AG04450 (cell line): Measurements from ENCODE around the gene ESRRG. TPM values are rescaled to one million over a fixed set of nuclear protein-coding genes. Genes with fewer than 3 reads are reported as not detected.
A peak's percentile ranks its signal among the peaks of the same experiment; 100 is the strongest.
"Not testable (repeated sequence)": the region's sequence is repeated elsewhere in the genome, so short reads cannot be mapped to it uniquely, and the experiment has no call there.

Experiments used
- CTCF ChIA-PET: fragments of 300-600, 350-600 bp; formaldehyde crosslinking; extraction: SDS; loops from one replicate; lab custom pipeline; 2022; ENCODE audit warnings: antibody characterized with exemption, inconsistent platforms; lab: Charles Lee
- POLR2A ChIA-PET: fragments of 350-600 bp; formaldehyde crosslinking; extraction: SDS; loops from one replicate; lab custom pipeline; 2021; ENCODE audit warnings: antibody characterized with exemption, inconsistent platforms; lab: Yijun Ruan, JAX
- DNase-seq: peaks from one replicate; pipeline ENCODE4 v3.0.0-alpha.2; 2011; ENCODE audit warnings: low read depth, low spot score
- H3K27ac ChIP-seq: one replicate; pipeline ENCODE4 v1.5.1; 2012; ENCODE audit warnings: low read depth, low read length, control low read depth
- H3K27me3 ChIP-seq: one replicate; pipeline ENCODE4 v1.6.0; 2012; ENCODE audit warnings: low read length; ENCODE audit not compliant: control insufficient read depth, insufficient read depth
- H3K4me3 ChIP-seq: 2 replicates; pipeline ENCODE4 v1.5.1; 2011; ENCODE audit warnings: mild to moderate bottlenecking, low read depth, low read length, control low read depth
- H3K9me3 ChIP-seq: 2 replicates; pipeline ENCODE4 v1.5.1; 2012; ENCODE audit warnings: low read length; ENCODE audit not compliant: control insufficient read depth, insufficient read depth
- CTCF ChIP-seq: IDR thresholded peaks from 2 replicates; pipeline ENCODE4 v1.5.1; 2011; ENCODE audit warnings: low read depth, low read length, control low read depth, inconsistent platforms
- polyA plus RNA-seq: library from polyadenylated mRNA; depleted of rRNA; stranded (reverse); fragments of >200 nt; gene quantifications from 2 replicates; pipeline ENCODE4 v1.2.3, GENCODE V29; 2011

Gene ESRRG
- polyA plus RNA-seq, 1 experiment = 0.22 TPM

- H3K4me3 ChIP-seq = no peak overlapping the region
- CTCF ChIA-PET = interaction anchor here (0.5 kb wide), 1 partner anchor 338 kb away, joined by 3 read pairs; no protein-coding TSS in a partner anchor
- no peaks in the 10 kb centered on the region for H3K27me3 ChIP-seq
- DNase-seq = no peak
- TF ChIP-seq CTCF = no peak
- no peak overlapping the region for H3K27ac ChIP-seq
- H3K9me3 ChIP-seq = no peaks in the 10 kb centered on the region
- POLR2A ChIA-PET = no interaction called here
Measured at GRCh38 chr1:216532251-216532798, 190.9 kb downstream of the ESRRG start.

- POLR2A ChIA-PET = no interaction called here
- DNase-seq = no peak
Measured at GRCh38 chr1:216531263-216532239, 191.7 kb downstream of the ESRRG start.

GRCh38 chr1:216529851-216530250 is 193.4 kb downstream of the ESRRG start:
- CTCF ChIA-PET = interaction anchor here (0.6 to 1.0 kb wide), 5 partner anchors 26 to 1947 kb away, joined by 3 to 4 read pairs (median 3); no protein-coding TSS in a partner anchor

More at GRCh38 chr1:216531263-216532239, 191.7 kb downstream of the ESRRG start:
- Histone ChIP-seq H3K27me3 (no peaks in the 10 kb centered on the region), H3K9me3 (no peaks in the 10 kb centered on the region), H3K4me3 (peak overlapping the region; percentile 47), H3K27ac (no peak overlapping the region)
- TF ChIP-seq CTCF = no peak
- CTCF ChIA-PET = interaction anchor here (0.5 kb wide), 1 partner anchor 337 kb away, joined by 3 read pairs; no protein-coding TSS in a partner anchor

GRCh38 chr1:216528816-216529215 is 194.4 kb downstream of the ESRRG start:
- no peak overlapping the region for H3K27ac ChIP-seq
- ChIA-PET POLR2A (no interaction called here), CTCF (interaction anchor here (1.4 kb wide), 1 partner anchor 307 kb away, joined by 5 read pairs; no protein-coding TSS in a partner anchor)
- no peaks in the 10 kb centered on the region for H3K27me3 ChIP-seq
- no peaks in the 10 kb centered on the region for H3K9me3 ChIP-seq
- TF ChIP-seq CTCF = no peak
- no peak overlapping the region for H3K4me3 ChIP-seq
- no peak for DNase-seq

More at GRCh38 chr1:216529851-216530250, 193.4 kb downstream of the ESRRG start:
- DNase-seq, H3K27me3 ChIP-seq, H3K27ac ChIP-seq, POLR2A ChIA-PET, H3K9me3 ChIP-seq, H3K4me3 ChIP-seq: not testable (repeated sequence)

GRCh38 chr1:216523449-216524190 is 199.6 kb downstream of the ESRRG start:
- H3K9me3 ChIP-seq = no peaks in the 10 kb centered on the region
- DNase-seq = peak; percentile 66
- TF ChIP-seq CTCF = no peak
- H3K4me3 ChIP-seq = no peak overlapping the region
- CTCF ChIA-PET = interaction anchor here (0.7 to 1.0 kb wide), 2 partner anchors 78 to 179 kb away, joined by 4 to 5 read pairs; no protein-coding TSS in a partner anchor
- POLR2A ChIA-PET = interaction anchor here (0.5 to 1.1 kb wide), 7 partner anchors 11 to 302 kb away, joined by 3 to 6 read pairs (median 3); no protein-coding TSS in a partner anchor
- H3K27me3 ChIP-seq = no peaks in the 10 kb centered on the region
- H3K27ac ChIP-seq = no peak overlapping the region
